Neural cell (in vitro differentiated cells): ENCODE measurements around the gene NR5A1. TPM values are rescaled to one million over a fixed set of nuclear protein-coding genes. Genes with fewer than 3 reads are reported as not detected.

ENCODE experiments used
- H2AFZ ChIP-seq: fragments of 200-600, 300-800 bp; sonication (generic), shearing (Covaris generic); 2 replicates; pipeline ENCODE4 v1.6.0; 2014; ENCODE audit warnings: low read depth, mild to moderate bottlenecking, antibody characterized with exemption, low read length, moderate library complexity
- H3F3A ChIP-seq: fragments of 200-600 bp; shearing (Covaris generic); 2 replicates; pipeline ENCODE4 v1.6.1; 2016; ENCODE audit warnings: mild to moderate bottlenecking, moderate library complexity, mixed read lengths, antibody characterized with exemption, low read length; ENCODE audit not compliant: insufficient read depth, poor library complexity, severe bottlenecking
- H3K27ac ChIP-seq: fragments of 200-600, 300-800 bp; sonication (generic), shearing (Covaris generic); 2 replicates; pipeline ENCODE4 v1.5.1; 2014; ENCODE audit warnings: mild to moderate bottlenecking, low read length, moderate library complexity
- H3K27me3 ChIP-seq: fragments of 300-800, 200-600 bp; sonication (generic), shearing (Covaris generic); 2 replicates; pipeline ENCODE4 v1.6.0; 2014; ENCODE audit warnings: mild to moderate bottlenecking, low read depth, low read length, moderate library complexity; ENCODE audit not compliant: insufficient read depth
- H3K36me3 ChIP-seq: fragments of 300-800, 200-600 bp; sonication (generic), shearing (Covaris generic); 2 replicates; pipeline ENCODE4 v1.5.1; 2014; ENCODE audit warnings: mild to moderate bottlenecking, antibody characterized with exemption, low read length, moderate library complexity; ENCODE audit not compliant: insufficient read depth
- H3K4me2 ChIP-seq: fragments of 300-800, 200-600 bp; sonication (generic), shearing (Covaris generic); 2 replicates; pipeline ENCODE4 v1.6.0; 2014; ENCODE audit warnings: mild to moderate bottlenecking, low read length
- H3K4me3 ChIP-seq: fragments of 300-800, 200-600 bp; sonication (generic), shearing (Covaris generic); 2 replicates; pipeline ENCODE4 v1.5.1; 2014; ENCODE audit warnings: mild to moderate bottlenecking, low read length, moderate library complexity
- H3K79me2 ChIP-seq: fragments of 200-600 bp; shearing (Covaris generic); replicated peaks from 2 replicates; pipeline ENCODE4 v1.6.0; 2014; ENCODE audit warnings: mild to moderate bottlenecking, low read length, moderate library complexity; ENCODE audit not compliant: insufficient read depth
- H3K9ac ChIP-seq: fragments of 300-800, 200-600 bp; sonication (generic), shearing (Covaris generic); 2 replicates; pipeline ENCODE4 v1.6.1; 2016; ENCODE audit warnings: mild to moderate bottlenecking, low read length, mixed read lengths
- H3K9me2 ChIP-seq: fragments of 200-600 bp; shearing (Covaris generic); 2 replicates; pipeline ENCODE4 v1.6.1; 2016; ENCODE audit warnings: mild to moderate bottlenecking, low read length, mixed read lengths; ENCODE audit not compliant: insufficient read depth
- H3K9me3 ChIP-seq: fragments of 200-600, 300-800 bp; sonication (generic), shearing (Covaris generic); 2 replicates; pipeline ENCODE4 v1.6.1; 2016; ENCODE audit warnings: mild to moderate bottlenecking, mixed run types, low read length, moderate library complexity, mixed read lengths
- H4K20me1 ChIP-seq: fragments of 200-600 bp; shearing (Covaris generic); 2 replicates; pipeline ENCODE4 v1.6.1; 2016; ENCODE audit warnings: mild to moderate bottlenecking, mixed run types; ENCODE audit not compliant: insufficient read depth
- EP300 ChIP-seq: fragments of 450-650 bp; conservative IDR thresholded peaks from 2 replicates; pipeline ENCODE4 v1.6.1; 2014; ENCODE audit warnings: antibody characterized with exemption, mild to moderate bottlenecking, moderate library complexity; ENCODE audit not compliant: poor library complexity, severe bottlenecking
- EZH2 ChIP-seq: fragments of 200-600, 300-800 bp; shearing (Covaris generic), sonication (generic); IDR thresholded peaks from 2 replicates; pipeline ENCODE4 v1.6.1; 2014; ENCODE audit warnings: antibody characterized with exemption, low read length, borderline replicate concordance, mild to moderate bottlenecking; ENCODE audit not compliant: insufficient read depth, poor library complexity, severe bottlenecking
- MXI1 ChIP-seq: fragments of 450-650 bp; conservative IDR thresholded peaks from 2 replicates; pipeline ENCODE4 v1.6.1; 2014; ENCODE audit warnings: antibody characterized with exemption, mild to moderate bottlenecking; ENCODE audit not compliant: poor library complexity, severe bottlenecking
- POLR2AphosphoS5 ChIP-seq: IDR thresholded peaks from 2 replicates; pipeline ENCODE4 v1.6.1; 2012
- RAD21 ChIP-seq: fragments of 450-650 bp; conservative IDR thresholded peaks from 2 replicates; pipeline ENCODE4 v1.6.1; 2014; ENCODE audit warnings: antibody characterized with exemption, mild to moderate bottlenecking, moderate library complexity
- REST ChIP-seq: IDR thresholded peaks from 2 replicates; pipeline ENCODE4 v1.6.1; 2012; ENCODE audit warnings: borderline replicate concordance
- SMC3 ChIP-seq: fragments of 450-650 bp; conservative IDR thresholded peaks from 2 replicates; pipeline ENCODE4 v1.6.1; 2014; ENCODE audit warnings: antibody characterized with exemption, mild to moderate bottlenecking, moderate library complexity; ENCODE audit not compliant: poor library complexity
- TAF1 ChIP-seq: IDR thresholded peaks from 2 replicates; pipeline ENCODE4 v1.6.1; 2012; ENCODE audit warnings: low read depth
- polyA plus RNA-seq: library from polyadenylated mRNA; depleted of rRNA; stranded (reverse); fragments of >200 nt; gene quantifications from 2 replicates; pipeline ENCODE4 v1.2.3, GENCODE V29; 2014
- TF ChIP-seq, protein P1 (sequence below): fragments of 450-650 bp; IDR thresholded peaks from 2 replicates; pipeline ENCODE4 v1.5.1; 2014; ENCODE audit warnings: antibody characterized with exemption, mild to moderate bottlenecking, moderate library complexity; ENCODE audit not compliant: poor library complexity, severe bottlenecking

The NR5A1 gene
- polyA plus RNA-seq, 1 donor from 2014 or later = 0.09 TPM

DNA sequence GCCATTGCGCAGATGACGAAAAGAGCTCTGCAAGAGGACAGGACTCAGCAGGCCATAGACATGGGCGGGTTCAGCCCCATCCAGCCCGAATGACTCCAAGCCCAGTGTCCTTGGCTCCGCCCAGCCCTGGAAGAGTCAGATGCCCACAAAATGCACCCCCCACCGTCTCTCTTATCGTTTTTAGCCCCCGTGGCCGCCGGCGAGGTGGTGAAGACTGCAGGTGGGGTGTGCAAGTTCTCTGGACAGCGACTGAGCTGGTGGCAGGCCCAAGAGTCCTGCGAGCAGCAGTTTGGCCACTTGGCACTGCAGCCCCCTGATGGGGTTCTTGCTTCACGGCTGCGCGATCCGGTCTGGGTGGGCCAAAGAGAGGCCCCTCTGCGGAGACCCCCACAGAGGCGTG is 54.9 kb downstream of the NR5A1 start:
- Histone ChIP-seq H3K4me3 (no peak overlapping the region), H3K79me2 (no peaks in the 10 kb centered on the region), H3K27me3 (peaks cover 17% of the 10 kb centered on the region), H4K20me1 (no peaks in the 10 kb centered on the region), H3K36me3 (no peaks in the 10 kb centered on the region), H3F3A (no peaks in the 10 kb centered on the region), H3K9me3 (no peaks in the 10 kb centered on the region), H3K9me2 (no peaks in the 10 kb centered on the region), H3K27ac (no peak overlapping the region), H3K4me2 (no peak overlapping the region), H3K9ac (no peak overlapping the region), H2AFZ (no peak overlapping the region)
- TF ChIP-seq REST = no peak
- TF ChIP-seq EZH2 = no peak
- no peak for TF ChIP-seq RAD21
- no peak for TF ChIP-seq TAF1
- no peak for TF ChIP-seq SMC3
- no peak for TF ChIP-seq EP300
- no peak for TF ChIP-seq MXI1
- TF ChIP-seq POLR2AphosphoS5 = no peak
- TF ChIP-seq, protein P1, sequence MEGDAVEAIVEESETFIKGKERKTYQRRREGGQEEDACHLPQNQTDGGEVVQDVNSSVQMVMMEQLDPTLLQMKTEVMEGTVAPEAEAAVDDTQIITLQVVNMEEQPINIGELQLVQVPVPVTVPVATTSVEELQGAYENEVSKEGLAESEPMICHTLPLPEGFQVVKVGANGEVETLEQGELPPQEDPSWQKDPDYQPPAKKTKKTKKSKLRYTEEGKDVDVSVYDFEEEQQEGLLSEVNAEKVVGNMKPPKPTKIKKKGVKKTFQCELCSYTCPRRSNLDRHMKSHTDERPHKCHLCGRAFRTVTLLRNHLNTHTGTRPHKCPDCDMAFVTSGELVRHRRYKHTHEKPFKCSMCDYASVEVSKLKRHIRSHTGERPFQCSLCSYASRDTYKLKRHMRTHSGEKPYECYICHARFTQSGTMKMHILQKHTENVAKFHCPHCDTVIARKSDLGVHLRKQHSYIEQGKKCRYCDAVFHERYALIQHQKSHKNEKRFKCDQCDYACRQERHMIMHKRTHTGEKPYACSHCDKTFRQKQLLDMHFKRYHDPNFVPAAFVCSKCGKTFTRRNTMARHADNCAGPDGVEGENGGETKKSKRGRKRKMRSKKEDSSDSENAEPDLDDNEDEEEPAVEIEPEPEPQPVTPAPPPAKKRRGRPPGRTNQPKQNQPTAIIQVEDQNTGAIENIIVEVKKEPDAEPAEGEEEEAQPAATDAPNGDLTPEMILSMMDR = no peak

- Histone ChIP-seq H3K9me3 (no peaks in the 10 kb centered on the region), H3K36me3 (no peaks in the 10 kb centered on the region), H3F3A (no peaks in the 10 kb centered on the region), H3K79me2 (no peaks in the 10 kb centered on the region), H3K4me3 (no peak overlapping the region), H3K9me2 (no peaks in the 10 kb centered on the region), H3K4me2 (no peak overlapping the region), H3K27ac (no peak overlapping the region), H2AFZ (no peak overlapping the region), H3K9ac (no peak overlapping the region), H3K27me3 (peaks cover 17% of the 10 kb centered on the region), H4K20me1 (no peaks in the 10 kb centered on the region)
- no peak for TF ChIP-seq SMC3
- TF ChIP-seq, protein P1 = no peak
- no peak for TF ChIP-seq EP300
- no peak for TF ChIP-seq EZH2
- TF ChIP-seq REST = no peak
- no peak for TF ChIP-seq MXI1
- TF ChIP-seq RAD21 = no peak
- TF ChIP-seq POLR2AphosphoS5 = no peak
- TF ChIP-seq TAF1 = no peak
These were observed 56.1 kb downstream of the NR5A1 start for GRCh38 chr9:124450931-124451661.
